ENCODE results near the gene CRHR2.

The CRHR2 gene

GRCh38 chr7:30682212-30683083 is at the start of gene CRHR2:
TSS of gene CRHR2 (minus strand) at chr7:30682456. CDS start at chr7:30682280, 176 bp downstream.
- Histone ChIP-seq H3K9ac (ENCODE audit: low read length) (no peak within 1 kb of the TSS), H3K27me3 (ENCODE audit: insufficient read depth, low read length) (peaks cover 5% of the 10 kb centered on the region; the same call in 1 of the 2 replicates), H3K9me2 (ENCODE audit: low read depth, low read length) (no peaks in the 10 kb centered on the region), H3K27ac (ENCODE audit: low read depth, low read length, poor library complexity, severe bottlenecking) (no peak within 1 kb of the TSS), H3K79me2 (ENCODE audit: insufficient read depth, low read length) (no peaks in the 10 kb centered on the region), H3K4me1 (ENCODE audit: insufficient read depth, low read length, severe bottlenecking) (no peaks in the 10 kb centered on the region), H3K9me3 (ENCODE audit: low read length) (no peaks in the 10 kb centered on the region), H2AFZ (ENCODE audit: low read length) (no peak within 1 kb of the TSS), H4K20me1 (ENCODE audit: insufficient read depth, low read length) (no peaks in the 10 kb centered on the region), H3K4me3 (ENCODE audit: low read depth, low read length, poor library complexity, severe bottlenecking) (no peak within 1 kb of the TSS), H3F3A (ENCODE audit: insufficient read depth, low read length) (no peaks in the 10 kb centered on the region), H3K4me2 (ENCODE audit: low read length) (no peak within 1 kb of the TSS), H3K36me3 (ENCODE audit: insufficient read depth, low read length) (no peaks in the 10 kb centered on the region)
- TF ChIP-seq EZH2 (IDR thresholded peaks at IDR 0.05; ENCODE audit: borderline replicate concordance, low read length) (no peak), CTCF (IDR thresholded peaks at IDR 0.05; ENCODE audit: low read length) (no peak)

- Histone ChIP-seq H3K27ac (ENCODE audit: low read depth, low read length, poor library complexity, severe bottlenecking) (no peak overlapping the region), H3K4me2 (ENCODE audit: low read length) (no peak overlapping the region), H4K20me1 (ENCODE audit: insufficient read depth, low read length) (no peaks in the 10 kb centered on the region), H3K79me2 (ENCODE audit: insufficient read depth, low read length) (no peaks in the 10 kb centered on the region), H2AFZ (ENCODE audit: low read length) (no peak overlapping the region), H3F3A (ENCODE audit: insufficient read depth, low read length) (no peaks in the 10 kb centered on the region), H3K36me3 (ENCODE audit: insufficient read depth, low read length) (no peaks in the 10 kb centered on the region), H3K4me1 (ENCODE audit: insufficient read depth, low read length, severe bottlenecking) (peaks cover 10% of the 10 kb centered on the region), H3K4me3 (ENCODE audit: low read depth, low read length, poor library complexity, severe bottlenecking) (no peak overlapping the region), H3K9ac (ENCODE audit: low read length) (no peak overlapping the region), H3K9me2 (ENCODE audit: low read depth, low read length) (no peaks in the 10 kb centered on the region), H3K27me3 (ENCODE audit: insufficient read depth, low read length) (peaks cover 22% of the 10 kb centered on the region; the same call in 1 of the 2 replicates), H3K9me3 (ENCODE audit: low read length) (no peaks in the 10 kb centered on the region)
- no peak for TF ChIP-seq CTCF (IDR thresholded peaks at IDR 0.05; ENCODE audit: low read length)
- TF ChIP-seq EZH2 (IDR thresholded peaks at IDR 0.05; ENCODE audit: borderline replicate concordance, low read length): no peak
Observed at GRCh38 chr7:30731581-30731980, 49.3 kb upstream of the CRHR2 start.

- Histone ChIP-seq H3K4me3 (ENCODE audit: low read depth, low read length, poor library complexity, severe bottlenecking) (no peak overlapping the region), H3F3A (ENCODE audit: insufficient read depth, low read length) (no peaks in the 10 kb centered on the region), H3K9me3 (ENCODE audit: low read length) (no peaks in the 10 kb centered on the region), H3K79me2 (ENCODE audit: insufficient read depth, low read length) (no peaks in the 10 kb centered on the region), H4K20me1 (ENCODE audit: insufficient read depth, low read length) (no peaks in the 10 kb centered on the region), H3K9ac (ENCODE audit: low read length) (no peak overlapping the region), H3K27ac (ENCODE audit: low read depth, low read length, poor library complexity, severe bottlenecking) (no peak overlapping the region), H3K27me3 (ENCODE audit: insufficient read depth, low read length) (peaks cover 16% of the 10 kb centered on the region; the same call in 1 of the 2 replicates), H3K36me3 (ENCODE audit: insufficient read depth, low read length) (no peaks in the 10 kb centered on the region), H3K4me2 (ENCODE audit: low read length) (no peak overlapping the region), H3K9me2 (ENCODE audit: low read depth, low read length) (no peaks in the 10 kb centered on the region), H2AFZ (ENCODE audit: low read length) (no peak overlapping the region), H3K4me1 (ENCODE audit: insufficient read depth, low read length, severe bottlenecking) (peaks cover 13% of the 10 kb centered on the region)
- TF ChIP-seq CTCF (IDR thresholded peaks at IDR 0.05; ENCODE audit: low read length): no peak
- no peak for TF ChIP-seq EZH2 (IDR thresholded peaks at IDR 0.05; ENCODE audit: borderline replicate concordance, low read length)
Observed at GRCh38 chr7:30730996-30731395, 48.7 kb upstream of the CRHR2 start.
